HG03575 (cell line): ENCODE results near the gene TRAF5.
"Not testable (repeated sequence)": the region's sequence is repeated elsewhere in the genome, so short reads cannot be mapped to it uniquely, and the experiment has no call there.

Source experiments
- ATAC-seq: cut with Tn5 transposase; IDR thresholded peaks from one replicate; pipeline ENCODE4 v1.9.1; 2021; ENCODE audit not compliant: unreplicated experiment, insufficient number of reproducible peaks, low FRiP score; ENCODE audit errors: extremely low read depth

The TRAF5 gene

DNA sequence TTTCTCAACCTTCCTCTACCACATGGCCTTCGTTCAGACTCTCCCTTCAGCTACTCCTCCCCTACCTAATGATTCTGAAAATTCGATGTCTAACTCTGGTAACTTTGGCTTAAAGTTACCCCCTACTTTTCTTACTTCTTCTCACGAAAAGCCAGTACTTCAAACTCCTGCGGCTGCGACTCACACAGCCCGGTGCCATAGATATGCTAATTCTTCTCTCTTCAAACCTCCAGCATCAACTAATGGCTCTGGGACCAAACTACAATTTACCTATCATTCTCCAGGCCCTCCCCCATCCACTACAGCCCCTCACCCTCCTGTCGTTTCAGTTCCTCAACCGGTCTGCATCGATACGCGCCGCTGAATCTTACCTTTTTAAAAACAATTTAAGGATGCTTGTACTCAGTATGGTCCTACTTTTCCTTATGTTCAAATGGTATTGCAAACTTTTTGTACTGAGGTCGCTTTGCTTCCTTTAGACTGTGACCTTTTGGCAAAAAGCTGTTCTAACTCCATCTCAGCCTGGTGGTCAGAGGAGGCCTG, 73.3 kb downstream of the TRAF5 start:
- ATAC-seq = not testable (repeated sequence)

DNA sequence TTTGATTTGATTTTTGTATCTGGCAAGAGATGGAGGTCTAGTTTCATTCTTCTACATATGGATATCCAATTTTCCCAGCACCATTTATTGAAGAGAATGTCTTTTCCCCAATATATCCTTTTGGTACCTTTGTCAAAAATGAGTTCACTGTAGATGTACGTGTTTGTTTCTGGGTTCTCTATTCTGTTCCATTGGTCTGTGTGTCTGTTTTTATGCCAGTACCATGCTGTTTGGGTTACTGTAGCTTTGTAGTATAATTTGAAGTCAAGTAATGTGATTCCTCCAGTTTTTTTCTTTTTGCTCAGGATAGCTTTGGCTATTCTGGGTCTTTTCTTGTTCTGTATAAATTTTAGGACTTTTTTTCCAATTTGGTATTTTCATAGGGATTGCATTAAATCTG, 75.1 kb downstream of the TRAF5 start:
- not testable (repeated sequence) for ATAC-seq

DNA sequence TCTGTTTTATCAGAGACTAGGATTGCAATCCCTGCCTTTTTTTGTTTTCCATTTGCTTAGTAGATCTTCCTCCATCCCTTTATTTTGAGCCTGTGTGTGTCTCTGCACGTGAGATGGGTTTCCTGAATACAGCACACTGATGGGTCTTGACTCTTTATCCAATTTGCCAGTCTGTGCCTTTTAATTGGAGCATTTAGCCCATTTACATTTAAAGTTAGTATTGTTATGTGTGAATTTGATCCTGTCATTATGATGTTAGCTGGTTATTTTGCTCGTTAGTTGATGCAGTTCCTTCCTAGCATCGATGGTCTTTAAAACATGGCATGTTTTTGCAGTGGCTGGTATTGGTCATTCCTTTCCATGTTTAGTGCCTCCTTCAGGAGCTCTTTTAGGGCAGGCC, 79.5 kb downstream of the TRAF5 start:
- ATAC-seq = not testable (repeated sequence)

DNA sequence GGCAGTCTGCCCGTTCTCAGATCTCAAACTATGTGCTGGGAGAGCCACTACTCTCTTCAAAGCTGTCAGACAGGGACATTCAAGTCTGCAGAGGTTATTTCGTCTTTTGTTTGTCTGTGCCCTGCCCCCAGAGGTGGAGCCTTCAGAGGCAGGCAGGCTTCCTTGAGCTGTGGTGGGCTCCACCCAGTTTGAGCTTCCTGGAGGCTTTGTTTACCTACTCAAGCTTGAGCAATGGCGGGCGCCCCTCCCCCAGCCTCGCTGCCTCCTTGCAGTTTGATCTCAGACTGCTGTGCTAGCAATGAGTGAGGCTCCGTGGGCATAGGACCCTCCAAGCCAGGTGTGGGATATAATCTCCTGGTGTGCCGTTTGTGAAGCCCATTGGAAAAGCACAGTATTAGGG, 81.1 kb downstream of the TRAF5 start:
- ATAC-seq = not testable (repeated sequence)

DNA sequence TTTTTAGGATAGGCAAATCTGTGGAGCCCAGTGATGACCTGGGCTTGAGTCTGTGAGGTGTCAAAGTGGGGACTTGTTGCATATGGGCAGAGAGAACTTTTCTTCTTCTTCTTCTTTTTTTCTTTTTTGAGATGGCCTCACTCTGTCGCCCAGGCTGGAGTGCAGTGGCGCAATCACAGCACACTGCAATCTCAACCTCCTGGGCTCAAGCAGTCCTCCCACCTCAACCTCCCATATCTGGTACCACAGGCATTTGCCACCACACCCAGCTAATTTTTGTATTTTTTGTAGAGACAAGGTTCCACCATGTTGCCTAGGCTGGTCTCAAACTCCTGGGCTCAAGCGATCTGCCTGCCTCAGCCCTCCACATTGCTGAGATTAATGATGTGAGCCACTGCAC, 85.0 kb downstream of the TRAF5 start:
- ATAC-seq = no peak

DNA sequence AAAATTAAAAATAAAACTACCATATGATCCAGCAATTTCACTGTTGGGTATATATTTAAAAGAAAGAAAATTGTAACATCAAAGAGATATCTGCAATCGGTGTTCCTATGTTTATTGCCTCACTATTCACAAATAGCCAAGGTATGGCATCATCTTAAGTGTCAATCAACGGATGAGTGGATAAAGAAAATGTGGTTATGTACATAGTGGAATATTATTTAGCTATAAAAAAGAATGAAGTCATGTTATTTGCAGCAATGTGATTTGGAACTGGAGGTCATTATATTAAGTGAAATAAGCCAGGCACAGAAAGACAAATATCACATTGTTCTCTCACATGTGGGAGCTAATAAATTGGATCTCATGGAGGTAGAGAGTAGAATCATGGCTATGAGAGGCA, 89.1 kb downstream of the TRAF5 start:
- ATAC-seq = no peak

DNA sequence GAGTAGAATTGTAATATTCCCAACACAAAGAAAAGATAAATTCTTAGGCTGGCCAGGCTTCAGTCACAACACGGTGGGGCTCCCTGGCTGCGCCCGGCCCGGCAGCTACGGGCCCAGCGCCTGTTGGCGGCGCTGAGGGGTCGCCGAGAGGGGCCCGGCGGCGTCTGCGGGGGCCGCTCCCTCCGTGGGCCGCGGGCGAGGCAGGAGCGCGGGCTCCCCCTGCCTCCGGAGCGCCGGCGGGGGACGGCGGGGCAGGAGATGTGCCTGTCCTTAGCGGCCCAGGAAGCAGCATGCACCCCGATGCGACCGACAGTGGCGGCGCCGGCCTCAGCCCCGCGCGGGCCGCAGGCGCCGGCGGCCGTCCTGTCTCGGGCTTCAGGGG, 89.6 kb downstream of the TRAF5 start:
- not testable (repeated sequence) for ATAC-seq

DNA sequence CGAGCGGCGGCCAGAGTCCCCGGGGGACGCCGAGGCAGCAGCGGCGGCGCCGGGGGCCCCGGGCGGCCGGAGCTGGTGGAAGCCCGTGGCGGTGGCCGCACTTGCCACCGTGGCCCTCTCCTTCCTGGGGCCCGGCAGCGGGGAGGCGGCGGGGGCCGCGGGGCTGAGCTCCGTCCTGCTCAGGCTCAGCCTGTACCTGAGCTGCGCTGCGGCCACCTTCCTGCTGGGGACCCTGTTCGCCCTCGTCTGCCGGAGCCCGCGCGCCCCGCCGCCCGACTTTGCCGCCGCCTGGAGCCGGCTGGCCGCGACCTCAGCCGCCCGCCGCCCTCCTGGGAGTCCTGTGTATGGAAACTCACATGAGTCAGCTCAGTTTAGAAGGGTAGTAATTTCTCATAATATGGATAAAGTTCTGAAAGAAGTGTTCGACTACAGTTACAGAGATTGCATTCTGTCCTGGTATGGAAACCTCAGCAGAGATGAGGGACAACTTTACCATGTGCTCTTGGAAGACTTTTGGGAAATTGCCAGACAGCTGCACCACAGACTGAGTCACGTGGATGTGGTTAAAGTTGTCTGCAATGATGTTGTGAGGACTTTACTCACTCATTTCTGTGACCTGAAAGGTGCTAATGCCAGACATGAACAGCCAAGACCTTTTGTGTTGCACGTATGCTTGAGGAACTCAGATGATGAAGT, 90.1 kb downstream of the TRAF5 start:
- not testable (repeated sequence) for ATAC-seq

DNA sequence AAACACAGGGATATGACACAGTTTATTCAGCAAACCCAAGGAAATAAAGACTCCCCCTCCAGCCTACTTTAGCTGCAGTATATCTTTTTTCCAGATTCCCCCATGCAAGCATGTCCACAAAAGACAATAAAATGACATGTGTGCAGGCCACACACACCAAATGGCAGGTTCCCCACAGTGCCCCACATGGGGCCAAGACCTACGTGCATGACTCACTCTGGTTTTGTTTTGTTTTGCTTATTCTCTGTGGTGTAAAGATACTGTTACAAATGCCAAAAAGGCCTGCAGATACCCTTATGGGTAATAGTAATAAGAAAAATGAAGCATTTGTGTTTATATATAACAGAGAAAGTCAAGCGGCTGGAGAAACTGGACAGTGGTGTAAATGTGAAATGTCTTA, 93.8 kb downstream of the TRAF5 start:
- no peak for ATAC-seq

DNA sequence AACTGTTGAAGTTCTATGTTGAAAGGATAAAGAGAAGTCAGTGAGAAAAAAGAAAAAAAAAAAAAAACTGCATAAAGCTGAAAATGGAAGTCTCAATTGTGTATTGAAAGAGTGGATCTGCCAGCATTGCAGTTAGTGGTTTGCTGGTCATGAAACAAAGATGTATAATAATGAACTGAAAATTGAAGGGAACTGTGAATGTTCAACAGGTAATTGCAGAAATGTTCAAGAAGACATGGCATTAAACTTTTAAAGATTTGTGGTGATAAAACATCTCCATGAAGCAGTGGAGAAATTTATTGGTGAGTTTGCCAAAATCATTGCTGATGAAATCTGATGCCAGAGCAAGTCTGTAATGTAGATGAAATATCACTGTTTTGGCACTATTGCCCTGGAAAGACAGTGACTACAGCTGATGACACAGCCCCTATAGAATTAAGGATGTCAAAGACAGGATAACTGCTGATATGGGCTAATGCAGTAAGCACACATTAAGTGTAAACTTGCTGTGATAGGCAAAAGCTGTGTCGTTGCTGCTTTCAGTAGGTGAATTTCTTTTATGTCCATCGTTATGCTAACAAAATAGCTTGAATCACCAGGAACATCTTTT, 94.3 kb downstream of the TRAF5 start:
- ATAC-seq = no peak

DNA sequence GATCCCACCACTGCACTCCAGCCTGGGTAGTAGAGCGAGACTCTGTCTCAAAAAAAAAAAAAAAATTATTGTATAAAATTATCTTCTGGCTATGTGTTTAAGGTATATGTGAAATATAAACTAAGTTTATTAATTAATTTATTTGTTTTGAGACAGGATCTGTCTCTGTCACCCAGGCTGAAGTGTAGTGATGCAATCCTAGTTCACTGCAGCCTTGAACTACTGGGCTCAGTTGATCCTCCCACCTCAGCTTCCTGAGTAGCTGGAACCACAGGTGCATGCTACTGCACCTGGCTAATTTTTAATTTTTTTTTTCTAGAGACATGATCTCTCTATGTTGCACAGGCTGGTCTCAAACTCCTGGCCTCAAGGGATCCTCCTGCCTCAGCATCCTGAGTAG, 97.4 kb downstream of the TRAF5 start:
- no peak for ATAC-seq
